Measurements from ENCODE around the gene DHX29.

- no peak for TF ChIP-seq ZNF239 (tag by site-specific recombination; IDR thresholded peaks at IDR 0.05)
- TF ChIP-seq, protein P1, sequence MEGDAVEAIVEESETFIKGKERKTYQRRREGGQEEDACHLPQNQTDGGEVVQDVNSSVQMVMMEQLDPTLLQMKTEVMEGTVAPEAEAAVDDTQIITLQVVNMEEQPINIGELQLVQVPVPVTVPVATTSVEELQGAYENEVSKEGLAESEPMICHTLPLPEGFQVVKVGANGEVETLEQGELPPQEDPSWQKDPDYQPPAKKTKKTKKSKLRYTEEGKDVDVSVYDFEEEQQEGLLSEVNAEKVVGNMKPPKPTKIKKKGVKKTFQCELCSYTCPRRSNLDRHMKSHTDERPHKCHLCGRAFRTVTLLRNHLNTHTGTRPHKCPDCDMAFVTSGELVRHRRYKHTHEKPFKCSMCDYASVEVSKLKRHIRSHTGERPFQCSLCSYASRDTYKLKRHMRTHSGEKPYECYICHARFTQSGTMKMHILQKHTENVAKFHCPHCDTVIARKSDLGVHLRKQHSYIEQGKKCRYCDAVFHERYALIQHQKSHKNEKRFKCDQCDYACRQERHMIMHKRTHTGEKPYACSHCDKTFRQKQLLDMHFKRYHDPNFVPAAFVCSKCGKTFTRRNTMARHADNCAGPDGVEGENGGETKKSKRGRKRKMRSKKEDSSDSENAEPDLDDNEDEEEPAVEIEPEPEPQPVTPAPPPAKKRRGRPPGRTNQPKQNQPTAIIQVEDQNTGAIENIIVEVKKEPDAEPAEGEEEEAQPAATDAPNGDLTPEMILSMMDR (tag by site-specific recombination; IDR thresholded peaks at IDR 0.05), result no peak
- TF ChIP-seq ZNF121 (tag by site-specific recombination; IDR thresholded peaks at IDR 0.05), result no peak
- no peak for TF ChIP-seq ZNF514 (tag by site-specific recombination; IDR thresholded peaks at IDR 0.05)
- TF ChIP-seq, protein P2, sequence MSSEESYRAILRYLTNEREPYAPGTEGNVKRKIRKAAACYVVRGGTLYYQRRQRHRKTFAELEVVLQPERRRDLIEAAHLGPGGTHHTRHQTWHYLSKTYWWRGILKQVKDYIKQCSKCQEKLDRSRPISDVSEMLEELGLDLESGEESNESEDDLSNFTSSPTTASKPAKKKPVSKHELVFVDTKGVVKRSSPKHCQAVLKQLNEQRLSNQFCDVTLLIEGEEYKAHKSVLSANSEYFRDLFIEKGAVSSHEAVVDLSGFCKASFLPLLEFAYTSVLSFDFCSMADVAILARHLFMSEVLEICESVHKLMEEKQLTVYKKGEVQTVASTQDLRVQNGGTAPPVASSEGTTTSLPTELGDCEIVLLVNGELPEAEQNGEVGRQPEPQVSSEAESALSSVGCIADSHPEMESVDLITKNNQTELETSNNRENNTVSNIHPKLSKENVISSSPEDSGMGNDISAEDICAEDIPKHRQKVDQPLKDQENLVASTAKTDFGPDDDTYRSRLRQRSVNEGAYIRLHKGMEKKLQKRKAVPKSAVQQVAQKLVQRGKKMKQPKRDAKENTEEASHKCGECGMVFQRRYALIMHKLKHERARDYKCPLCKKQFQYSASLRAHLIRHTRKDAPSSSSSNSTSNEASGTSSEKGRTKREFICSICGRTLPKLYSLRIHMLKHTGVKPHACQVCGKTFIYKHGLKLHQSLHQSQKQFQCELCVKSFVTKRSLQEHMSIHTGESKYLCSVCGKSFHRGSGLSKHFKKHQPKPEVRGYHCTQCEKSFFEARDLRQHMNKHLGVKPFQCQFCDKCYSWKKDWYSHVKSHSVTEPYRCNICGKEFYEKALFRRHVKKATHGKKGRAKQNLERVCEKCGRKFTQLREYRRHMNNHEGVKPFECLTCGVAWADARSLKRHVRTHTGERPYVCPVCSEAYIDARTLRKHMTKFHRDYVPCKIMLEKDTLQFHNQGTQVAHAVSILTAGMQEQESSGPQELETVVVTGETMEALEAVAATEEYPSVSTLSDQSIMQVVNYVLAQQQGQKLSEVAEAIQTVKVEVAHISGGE (tag by site-specific recombination; conservative IDR thresholded peaks at IDR 0.05; ENCODE audit: low read depth), result no peak
- no peak for TF ChIP-seq KLF9 (tag by site-specific recombination; IDR thresholded peaks at IDR 0.05; ENCODE audit: low read depth)
- TF ChIP-seq ZNF404 (tag by site-specific recombination; IDR thresholded peaks at IDR 0.05), result no peak
- no peak for TF ChIP-seq HOXA7 (CRISPR knock-in tag; IDR thresholded peaks at IDR 0.05; ENCODE audit: borderline replicate concordance)
These were observed 37.8 kb upstream of the DHX29 start for GRCh38 chr5:55345327-55345726.

All from HEK293 (cell line).